LHCN-M2 (cell line): ENCODE measurements around the gene CDK10. TPM values are rescaled to one million over a fixed set of nuclear protein-coding genes. Genes with fewer than 3 reads are reported as not detected.

Source experiments
- DNase-seq: peaks from one replicate; pipeline ENCODE4 v3.0.0-alpha.2; 2012; ENCODE audit warnings: low read depth
- total RNA-seq: library from RNA; depleted of rRNA; stranded (reverse); fragments of >200 nt; gene quantifications from 2 replicates; pipeline ENCODE4 v1.2.3, GENCODE V29; 2014; rRNA removed

CDK10 gene
- total RNA-seq, 1 experiment from 2014 or later, result 60.1 TPM

DNA sequence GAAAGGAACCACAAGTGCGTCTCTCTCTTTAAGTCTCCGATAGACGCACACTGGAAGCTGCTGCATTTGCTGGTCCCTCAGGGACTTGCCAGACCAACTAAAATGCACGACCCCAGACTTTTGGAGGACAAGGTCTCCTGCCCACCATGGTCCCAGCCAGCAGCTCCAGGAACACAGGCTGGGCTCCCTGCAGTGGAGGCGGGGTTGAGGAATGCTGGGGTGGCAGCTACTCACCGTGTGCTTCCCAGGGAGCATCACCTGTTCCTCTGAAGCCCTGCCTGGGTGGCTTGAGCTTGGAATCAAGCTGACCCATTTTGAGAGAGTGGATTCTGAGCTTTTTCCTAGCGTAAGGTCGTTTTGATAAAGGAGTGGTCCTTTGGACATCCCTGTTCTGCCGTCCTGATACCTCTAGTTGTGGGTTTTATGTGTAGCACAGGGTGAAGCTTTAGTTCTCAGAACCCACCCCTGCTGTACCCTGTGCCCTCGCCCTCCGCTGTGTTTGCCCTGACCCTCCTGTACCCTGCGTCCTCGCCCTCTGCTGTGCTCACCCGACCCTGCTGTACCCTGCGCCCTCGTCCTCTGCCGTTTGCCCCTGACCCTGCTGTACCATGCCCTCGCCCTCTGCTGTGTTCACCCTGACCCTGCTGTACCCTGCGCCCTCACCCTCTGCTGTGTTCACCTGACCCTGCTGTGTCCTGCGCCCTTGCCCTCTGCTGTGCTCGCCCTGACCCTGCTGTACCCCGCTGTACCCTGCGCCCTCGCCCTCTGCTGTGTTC lies 45.8 kb downstream of the CDK10 start:
- DNase-seq, result no peak

DNA sequence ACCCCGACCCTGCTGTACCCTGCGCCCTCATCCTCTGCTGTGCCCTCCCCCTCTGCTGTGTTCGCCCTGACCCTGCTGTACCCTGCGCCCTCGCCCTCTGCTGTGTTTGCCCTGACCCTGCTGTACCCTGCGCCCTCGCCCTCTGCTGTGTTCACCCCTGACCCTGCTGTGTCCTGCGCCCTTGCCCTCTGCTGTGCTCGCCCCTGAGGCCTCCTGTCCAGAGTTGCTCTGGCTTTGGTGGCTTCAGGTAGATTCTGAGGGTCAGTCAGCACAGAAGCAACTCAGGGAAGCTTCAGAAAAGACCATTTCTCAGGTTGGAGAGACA lies 46.4 kb downstream of the CDK10 start:
- DNase-seq, result no peak

DNA sequence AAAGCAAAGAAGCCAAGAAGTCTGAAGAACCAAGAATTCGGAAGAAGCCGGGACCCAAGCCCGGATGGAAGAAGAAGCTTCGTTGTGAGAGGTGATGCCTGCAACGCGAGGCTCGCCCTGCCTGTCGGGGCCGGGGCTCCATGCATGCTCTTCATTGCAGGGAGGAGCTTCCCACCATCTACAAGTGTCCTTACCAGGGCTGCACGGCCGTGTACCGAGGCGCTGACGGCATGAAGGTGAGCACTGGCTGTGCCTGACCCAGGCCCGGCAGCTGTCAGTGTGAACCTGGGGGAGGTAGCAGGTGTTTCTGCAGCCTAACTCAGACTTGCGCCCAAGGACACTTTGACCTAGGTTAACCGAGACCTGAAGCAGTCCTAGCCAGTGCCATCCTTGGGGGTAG lies 46.8 kb downstream of the CDK10 start:
- no peak for DNase-seq

DNA sequence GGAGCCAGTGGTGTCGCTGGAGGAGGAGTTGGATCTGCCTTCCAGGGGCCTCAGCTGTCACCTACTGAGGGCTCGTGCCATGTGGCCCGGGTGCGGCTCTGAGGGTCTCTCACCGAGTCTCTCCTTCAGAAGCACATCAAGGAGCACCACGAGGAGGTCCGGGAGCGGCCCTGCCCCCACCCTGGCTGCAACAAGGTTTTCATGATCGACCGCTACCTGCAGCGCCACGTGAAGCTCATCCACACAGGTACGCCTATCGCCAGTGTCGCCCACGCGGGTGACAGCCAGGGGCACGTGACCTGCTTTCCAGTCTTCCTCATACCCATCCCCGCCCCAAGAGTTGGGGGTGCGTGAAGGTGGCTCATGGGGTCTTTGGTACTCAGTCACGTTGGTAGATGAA lies 47.3 kb downstream of the CDK10 start:
- DNase-seq, result no peak

DNA sequence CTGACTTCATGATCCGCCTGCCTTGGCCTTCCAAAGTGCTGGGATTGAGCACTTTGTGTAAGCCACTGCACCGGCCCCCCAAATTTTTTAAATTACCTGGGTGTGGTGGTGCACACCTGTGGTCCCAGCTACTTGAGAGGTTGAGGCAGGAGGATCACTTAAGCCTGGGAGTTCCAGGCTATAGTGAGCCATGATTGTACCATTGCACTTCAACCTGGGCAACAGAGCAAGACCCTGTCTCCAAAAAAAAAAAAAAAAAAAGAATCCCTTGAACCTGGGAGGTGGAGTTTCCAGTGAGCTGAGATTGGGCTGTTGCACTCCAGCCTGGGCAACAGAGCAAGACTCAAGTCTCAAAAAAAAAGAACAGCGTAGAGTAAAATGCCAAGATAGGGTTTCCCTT lies 50.1 kb downstream of the CDK10 start:
- DNase-seq, result no peak

DNA sequence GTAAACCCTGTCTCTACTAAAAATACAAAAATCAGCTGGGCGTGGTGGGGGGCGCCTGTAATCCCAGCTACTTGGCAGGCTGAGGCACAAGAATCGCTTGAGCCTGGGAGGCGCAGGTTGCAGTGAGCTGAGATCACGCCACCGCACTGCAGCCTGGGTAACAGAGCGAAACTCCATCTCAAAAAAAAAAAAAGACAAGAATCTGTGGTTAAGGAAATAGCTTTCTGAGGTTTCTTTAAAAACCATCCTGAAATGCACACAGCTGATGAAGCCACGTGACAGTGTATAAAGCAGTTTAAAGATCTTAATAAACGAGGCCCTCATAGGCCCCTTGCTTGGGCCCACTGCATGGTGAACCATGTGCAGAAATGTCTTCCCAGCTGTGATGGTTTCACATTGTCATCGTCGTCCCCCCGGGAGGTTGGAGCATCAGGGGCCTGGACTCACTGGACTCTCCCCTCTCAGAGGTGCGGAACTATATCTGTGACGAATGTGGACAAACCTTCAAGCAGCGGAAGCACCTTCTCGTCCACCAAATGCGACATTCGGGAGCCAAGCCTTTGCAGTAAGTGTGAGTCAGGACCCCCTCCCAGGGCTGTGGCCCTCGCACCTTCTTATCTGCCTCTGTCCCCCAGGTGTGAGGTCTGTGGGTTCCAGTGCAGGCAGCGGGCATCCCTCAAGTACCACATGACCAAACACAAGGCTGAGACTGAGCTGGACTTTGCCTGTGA lies 51.0 kb downstream of the CDK10 start:
- no peak for DNase-seq

DNA sequence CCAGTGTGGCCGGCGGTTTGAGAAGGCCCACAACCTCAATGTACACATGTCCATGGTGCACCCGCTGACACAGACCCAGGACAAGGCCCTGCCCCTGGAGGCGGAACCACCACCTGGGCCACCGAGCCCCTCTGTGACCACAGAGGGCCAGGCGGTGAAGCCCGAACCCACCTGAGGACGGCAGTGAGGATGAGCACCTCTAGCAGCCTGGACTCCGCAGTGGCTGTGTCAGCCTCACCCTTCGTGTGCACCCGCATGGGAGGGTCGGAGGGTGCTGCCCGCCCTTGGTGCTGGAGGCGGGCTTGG lies 51.5 kb downstream of the CDK10 start:
- no peak for DNase-seq

DNA sequence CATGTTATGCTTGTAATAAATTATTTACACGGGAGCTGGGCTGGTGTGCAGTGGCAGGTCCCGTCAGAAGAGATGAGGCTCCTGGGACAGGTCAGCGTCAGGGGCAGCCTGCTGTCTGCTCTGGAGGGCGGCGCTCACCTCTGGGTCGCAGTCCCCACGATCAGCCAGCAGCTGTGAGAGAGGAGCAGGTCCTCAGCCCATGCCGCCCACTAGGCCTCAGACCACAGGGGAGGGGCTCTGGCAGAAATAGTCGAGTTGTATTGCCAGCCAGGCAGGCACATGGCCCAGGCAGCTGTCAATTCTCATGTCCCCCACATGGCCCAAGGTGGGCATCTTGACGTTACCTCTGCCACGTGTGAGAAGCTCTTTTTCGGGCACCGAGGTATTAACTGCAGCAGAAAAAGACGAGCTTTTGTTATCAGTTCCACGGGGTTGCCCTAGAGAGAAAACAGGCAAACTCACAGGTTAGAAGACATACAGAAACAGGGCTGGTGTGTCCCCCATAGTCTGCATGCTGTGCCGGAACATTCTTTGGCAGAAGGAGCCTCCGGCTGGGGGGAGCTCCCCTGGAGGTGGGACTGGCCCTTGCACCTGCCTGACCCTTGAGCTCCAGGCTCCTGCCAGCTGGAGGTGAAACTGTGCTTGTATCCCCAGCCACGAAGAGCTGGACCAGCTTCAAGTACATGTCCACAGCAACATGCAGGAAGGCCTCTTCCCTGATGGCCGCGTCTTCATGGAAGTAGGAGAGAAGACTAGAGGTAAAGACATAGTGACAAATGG lies 52.2 kb downstream of the CDK10 start:
- DNase-seq, result no peak

DNA sequence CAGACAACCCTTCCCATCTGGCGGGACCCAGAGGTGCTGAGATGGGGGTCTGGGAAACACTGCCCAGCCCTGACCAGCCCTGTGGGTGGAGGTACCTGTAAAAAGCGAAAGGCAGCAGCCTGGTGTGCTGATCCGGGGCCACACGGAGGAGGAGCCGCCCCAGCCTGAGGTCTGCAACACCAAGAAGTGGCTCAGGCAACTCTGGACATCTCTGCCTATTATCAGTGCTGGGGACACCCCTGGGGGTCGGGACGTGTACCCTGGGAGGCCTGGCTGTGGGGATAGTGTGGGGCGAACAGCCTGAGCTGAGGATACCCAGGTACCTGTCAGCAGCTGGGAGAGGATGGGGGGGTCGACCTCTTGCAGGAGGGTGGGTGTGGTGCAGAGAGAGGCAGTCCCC lies 52.9 kb downstream of the CDK10 start:
- no peak for DNase-seq

DNA sequence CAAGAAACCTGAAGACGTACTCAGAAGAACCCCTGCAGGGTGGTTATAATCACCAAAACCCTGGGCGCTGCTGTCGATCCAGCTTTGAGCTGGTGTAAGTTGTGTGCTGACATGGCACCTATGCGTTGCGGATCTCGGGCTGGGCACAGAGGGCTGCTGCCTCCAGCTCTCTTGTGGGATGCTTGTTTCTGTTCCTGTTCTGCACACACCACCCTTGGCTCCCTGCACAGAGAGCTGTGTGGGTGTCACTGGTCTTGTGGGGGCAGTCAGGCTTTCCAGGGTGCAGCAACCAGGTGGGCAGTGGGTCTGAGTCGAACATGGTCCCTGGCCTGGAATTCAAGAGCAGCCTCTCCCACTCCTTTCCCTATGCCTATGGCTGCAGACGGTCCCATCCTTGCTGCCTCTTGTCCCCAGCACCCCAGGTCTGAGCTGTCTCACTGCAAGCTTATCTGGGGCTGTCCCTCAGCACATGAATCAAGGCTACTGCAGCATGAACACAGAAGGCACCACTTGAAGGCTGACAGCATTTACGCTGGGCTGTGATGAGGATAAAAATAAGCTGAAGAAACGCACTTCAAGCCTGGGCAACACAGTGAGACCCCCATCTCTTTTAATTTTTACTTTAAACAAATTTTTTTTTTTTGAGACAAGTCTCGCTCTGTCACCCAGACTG lies 55.0 kb downstream of the CDK10 start:
- DNase-seq, result no peak

DNA sequence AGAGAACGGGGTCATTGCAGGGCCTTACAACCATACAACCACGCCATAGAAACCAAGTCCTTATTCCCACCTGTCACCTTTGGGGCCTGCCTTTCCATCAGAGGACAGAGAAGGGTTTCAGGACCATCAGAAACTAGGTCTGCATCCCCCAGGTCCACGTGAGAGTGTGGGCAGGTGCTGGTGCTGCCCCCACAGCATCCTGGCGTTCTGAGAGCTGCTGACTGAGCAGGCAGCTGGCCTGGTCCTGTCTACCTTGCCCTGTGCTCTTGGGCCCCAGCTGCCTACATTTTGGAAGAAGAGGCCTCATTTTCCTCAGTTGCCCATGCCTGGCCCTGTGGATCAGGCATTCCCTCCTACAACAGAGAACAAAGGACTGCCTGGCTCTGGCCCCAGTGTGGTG lies 56.5 kb downstream of the CDK10 start:
- DNase-seq, result no peak

DNA sequence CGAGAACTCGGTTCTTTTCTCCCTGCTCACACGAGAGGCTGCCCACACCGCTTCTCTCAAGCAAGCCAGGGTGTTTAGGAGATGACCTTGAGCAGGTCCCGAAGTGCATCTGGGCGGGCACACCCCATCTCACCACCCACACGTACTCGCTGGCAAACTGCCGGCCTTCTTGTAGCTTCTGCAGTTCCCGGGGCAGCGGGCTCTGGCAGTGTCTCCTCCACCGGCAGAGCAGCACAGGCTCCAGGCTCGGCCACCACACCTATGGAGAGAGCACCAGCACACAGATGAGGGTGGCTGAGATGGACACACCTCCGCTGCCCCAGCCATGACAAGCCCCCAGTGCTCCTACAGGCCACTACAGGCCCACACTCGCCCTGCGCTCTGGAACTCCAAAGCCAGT lies 58.3 kb downstream of the CDK10 start:
- DNase-seq, result no peak

Other genes starting within 250 kb of the CDK10 start
- gene ANKRD11, start 196.1 kb upstream of the CDK10 start, total RNA-seq, result 44.6 and 63.4 TPM in 2 replicates
- 195 and 211 TPM in 2 replicates for gene SPG7, start 178.3 kb upstream of the CDK10 start, total RNA-seq
- 4,987 and 9,010 TPM in 2 replicates for gene RPL13, start 126.0 kb upstream of the CDK10 start, total RNA-seq
- 119 and 147 TPM in 2 replicates for gene CPNE7, start 110.9 kb upstream of the CDK10 start, total RNA-seq
- 0.46 TPM in 1 of 2 replicates, not detected in the other for gene DPEP1, start 73.0 kb upstream of the CDK10 start, total RNA-seq
- gene CHMP1A, start 29.0 kb upstream of the CDK10 start, total RNA-seq, result 97.0 and 107 TPM in 2 replicates
- 10.7 and 10.9 TPM in 2 replicates for gene SPATA33, start 28.9 kb upstream of the CDK10 start, total RNA-seq
- 13.7 and 17.9 TPM in 2 replicates for gene SPATA2L, start 15.0 kb downstream of the CDK10 start, total RNA-seq
- gene VPS9D1, start 34.2 kb downstream of the CDK10 start, total RNA-seq, result 9.8 and 10.0 TPM in 2 replicates
- 10.6 and 11.7 TPM in 2 replicates for gene ZNF276, start 34.8 kb downstream of the CDK10 start, total RNA-seq
- gene FANCA, start 130.0 kb downstream of the CDK10 start, total RNA-seq, result 38.9 and 45.3 TPM in 2 replicates
- gene SPIRE2, start 141.8 kb downstream of the CDK10 start, total RNA-seq, result 6.9 and 7.1 TPM in 2 replicates
- gene TCF25, start 186.9 kb downstream of the CDK10 start, total RNA-seq, result 171 and 180 TPM in 2 replicates
- gene MC1R, start 232.2 kb downstream of the CDK10 start, total RNA-seq, result 7.6 and 7.7 TPM in 2 replicates
- gene TUBB3, start 236.7 kb downstream of the CDK10 start, total RNA-seq, result 443 and 463 TPM in 2 replicates